CD4-positive, alpha-beta T cell treated with Interleukin-17A for 1 hour (primary cell): ENCODE results near the gene LCN1.

ENCODE experiments used
- DNase-seq: peaks from one replicate; pipeline ENCODE4 v3.0.0-alpha.2; 2020

The LCN1 gene

GRCh38 chr9:135489188-135489906 lies 31.9 kb upstream of the LCN1 start:
- no peak for DNase-seq

DNA sequence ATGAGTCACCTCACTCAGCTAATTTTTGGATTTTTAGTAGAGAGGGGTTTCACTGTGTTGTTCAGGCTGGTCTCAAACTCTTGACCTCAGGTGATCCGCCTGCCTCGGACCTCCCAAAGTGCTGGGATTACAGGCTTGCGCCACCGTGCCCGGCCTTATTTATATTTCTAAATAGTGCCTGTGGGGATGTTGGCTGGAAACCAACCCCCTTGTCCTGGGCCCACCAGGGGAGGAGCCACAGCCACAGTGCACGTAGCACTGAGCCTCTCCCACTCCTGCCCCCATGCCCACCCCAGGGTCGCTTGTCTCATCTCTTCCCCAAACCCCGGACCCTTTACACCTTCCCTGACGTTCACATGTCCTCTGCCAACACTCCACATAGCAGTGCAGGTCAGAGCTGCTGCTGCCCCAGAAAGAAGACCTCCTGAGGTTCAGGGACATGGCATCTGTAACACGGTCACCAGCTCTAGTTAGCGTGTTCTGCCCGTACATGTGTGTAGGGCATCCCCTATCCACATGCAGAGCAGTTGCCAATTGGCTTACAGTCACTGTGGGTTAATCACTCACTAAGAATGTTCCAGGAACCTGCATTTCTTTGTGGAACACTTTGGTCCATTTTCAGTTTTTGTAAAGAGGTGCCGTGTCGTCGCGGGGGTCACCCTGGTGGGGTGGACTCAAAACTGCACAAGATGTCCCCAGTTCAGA lies 30.9 kb upstream of the LCN1 start:
- DNase-seq, result no peak

DNA sequence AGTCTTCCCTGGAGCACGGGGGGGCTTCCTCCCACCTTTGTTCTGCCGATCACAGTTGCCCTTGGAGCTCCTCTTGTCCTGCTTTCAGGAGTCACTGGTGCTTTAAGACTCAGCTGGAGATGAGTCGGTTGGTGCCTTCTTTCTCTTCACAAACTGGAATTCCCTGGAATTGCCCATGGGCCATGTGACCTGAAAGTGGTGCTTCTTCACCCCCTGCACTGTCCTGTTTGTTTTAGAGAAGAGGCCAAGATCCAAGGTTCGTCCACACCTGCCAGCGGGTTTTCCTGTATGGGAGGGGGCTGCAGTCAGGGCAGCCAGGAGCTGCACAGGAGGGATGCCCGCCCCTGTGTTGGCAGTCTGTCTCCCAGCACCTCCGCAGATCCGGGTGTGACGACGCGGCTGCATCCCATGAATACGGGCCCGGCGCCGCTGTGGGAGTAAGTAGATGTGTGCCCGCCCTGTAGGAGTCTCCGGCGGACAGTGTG lies 30.2 kb upstream of the LCN1 start:
- DNase-seq, result no peak

DNA sequence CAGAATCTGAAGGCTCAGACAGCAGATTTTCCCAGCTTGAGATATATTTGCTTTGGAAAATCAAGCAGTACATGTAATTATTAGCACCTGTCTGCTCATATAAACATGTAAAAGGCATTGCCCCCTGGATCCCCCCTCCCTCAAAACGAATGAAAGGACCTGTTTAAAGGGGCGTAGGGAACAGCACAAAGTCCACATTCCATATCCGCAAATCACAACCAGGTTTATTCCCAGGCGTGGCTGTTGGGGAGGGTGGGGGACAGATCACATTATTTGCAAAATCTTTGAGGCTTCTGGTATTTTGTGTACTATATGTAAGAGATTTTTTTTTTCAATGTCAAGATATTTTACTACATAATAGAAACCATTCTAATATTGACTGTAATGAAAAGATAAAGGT lies 29.5 kb upstream of the LCN1 start:
- DNase-seq, result no peak

- no peak for DNase-seq
Measured at GRCh38 chr9:135492886-135493669, 28.2 kb upstream of the LCN1 start.

DNA sequence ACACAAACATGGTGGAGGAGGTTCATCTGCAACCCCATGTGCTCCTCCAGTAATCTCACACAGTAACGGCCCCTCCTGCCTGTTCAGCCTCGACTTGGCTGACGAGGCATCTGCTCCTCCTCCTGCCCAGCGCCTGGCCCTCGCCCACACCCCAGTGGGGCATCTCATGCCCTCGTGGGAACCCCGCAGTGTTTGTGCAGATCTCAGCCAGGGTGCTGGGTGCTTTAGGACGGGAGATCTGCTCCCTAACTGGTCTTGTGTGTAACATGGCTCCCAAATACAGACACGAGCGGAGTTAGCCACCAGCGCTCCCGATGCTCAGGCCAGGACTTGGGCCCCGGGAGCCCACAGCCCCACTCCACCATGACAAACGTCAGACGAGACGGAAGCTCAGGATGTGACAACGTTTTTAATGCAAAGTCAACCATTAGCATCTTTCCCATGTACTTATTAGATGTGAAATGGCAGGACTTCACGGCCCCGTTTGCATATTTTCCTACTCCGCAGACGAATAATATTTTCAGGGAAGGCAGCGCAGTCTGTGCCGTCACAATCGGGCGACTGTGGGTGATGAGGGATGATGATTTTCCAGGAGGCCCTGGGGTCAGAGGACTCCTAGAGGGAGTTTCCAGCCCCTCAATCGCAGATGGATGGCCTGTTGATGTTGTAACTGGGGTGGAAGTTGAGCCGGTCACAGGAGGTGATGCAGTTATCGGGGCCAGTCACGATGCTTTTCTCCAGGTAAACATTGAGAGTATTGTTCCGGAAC lies 26.3 kb upstream of the LCN1 start:
- DNase-seq, result no peak

GRCh38 chr9:135498381-135499126 lies 22.7 kb upstream of the LCN1 start:
- DNase-seq, result no peak

- DNase-seq, result peak; percentile 90
Measured at GRCh38 chr9:135499326-135500070, 21.7 kb upstream of the LCN1 start.

DNA sequence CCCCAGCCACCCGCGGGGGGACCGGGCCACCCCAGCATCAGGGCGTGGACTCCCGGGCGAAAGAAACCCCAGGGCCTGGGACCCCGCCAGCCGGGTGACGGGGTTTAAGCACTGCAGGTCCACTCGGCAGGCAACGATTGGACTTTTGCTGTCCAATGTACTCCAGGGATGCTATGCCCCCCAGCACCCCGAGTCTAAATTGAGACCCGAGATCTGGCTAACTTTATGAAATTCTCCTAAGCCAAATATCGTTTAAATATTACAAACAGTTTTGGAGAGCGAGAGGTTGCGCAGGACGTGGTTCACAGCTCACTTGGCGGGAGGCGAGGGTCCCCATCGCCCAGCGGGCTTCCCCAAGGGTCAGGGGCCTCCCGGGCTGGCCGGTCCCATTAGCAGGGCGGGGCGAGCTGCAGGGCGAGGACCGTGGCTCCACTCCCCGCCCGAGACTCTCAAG lies 21.1 kb upstream of the LCN1 start:
- no peak for DNase-seq

DNA sequence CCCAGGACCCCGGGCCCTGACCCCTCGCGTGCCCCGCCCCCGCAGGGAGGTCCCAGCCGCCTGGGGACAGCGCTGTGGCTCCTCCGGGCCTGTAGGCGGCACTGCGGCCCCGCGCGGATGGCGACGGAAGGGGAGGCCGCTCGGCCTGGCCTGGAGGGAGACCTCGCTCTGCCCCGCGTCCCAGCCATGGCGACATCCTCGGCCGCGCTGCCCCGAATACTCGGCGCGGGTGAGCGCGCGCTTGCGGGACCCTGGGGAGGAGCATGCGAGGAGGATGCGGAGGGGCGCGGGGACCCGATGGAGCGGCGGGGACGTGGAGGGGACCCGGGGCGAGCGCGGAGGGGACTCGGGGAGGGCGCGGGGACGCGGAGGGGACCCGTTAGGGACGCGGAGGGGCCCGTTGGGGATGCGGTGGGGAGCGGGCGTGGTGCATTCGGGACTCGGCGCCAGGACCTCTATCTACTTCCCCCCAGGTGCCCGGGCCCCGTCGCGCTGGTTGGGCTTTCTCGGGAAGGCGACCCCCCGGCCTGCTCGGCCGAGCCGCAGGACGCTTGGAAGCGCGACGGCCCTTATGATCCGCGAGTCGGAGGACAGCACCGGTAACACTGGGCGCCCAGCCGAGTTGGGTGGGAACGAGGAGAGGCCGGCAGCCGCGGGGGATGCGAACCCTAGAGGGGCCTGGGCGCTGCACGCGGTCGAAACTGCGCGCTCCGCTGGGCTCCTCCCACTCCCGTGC lies 20.5 kb upstream of the LCN1 start, which contains the start of gene MRPS2:
Gene MRPS2 (plus strand): TSS at position 158 of the 736 bp plus-strand sequence. CDS start 29 bp downstream, at position 187.
- peak; percentile 88 for DNase-seq

DNA sequence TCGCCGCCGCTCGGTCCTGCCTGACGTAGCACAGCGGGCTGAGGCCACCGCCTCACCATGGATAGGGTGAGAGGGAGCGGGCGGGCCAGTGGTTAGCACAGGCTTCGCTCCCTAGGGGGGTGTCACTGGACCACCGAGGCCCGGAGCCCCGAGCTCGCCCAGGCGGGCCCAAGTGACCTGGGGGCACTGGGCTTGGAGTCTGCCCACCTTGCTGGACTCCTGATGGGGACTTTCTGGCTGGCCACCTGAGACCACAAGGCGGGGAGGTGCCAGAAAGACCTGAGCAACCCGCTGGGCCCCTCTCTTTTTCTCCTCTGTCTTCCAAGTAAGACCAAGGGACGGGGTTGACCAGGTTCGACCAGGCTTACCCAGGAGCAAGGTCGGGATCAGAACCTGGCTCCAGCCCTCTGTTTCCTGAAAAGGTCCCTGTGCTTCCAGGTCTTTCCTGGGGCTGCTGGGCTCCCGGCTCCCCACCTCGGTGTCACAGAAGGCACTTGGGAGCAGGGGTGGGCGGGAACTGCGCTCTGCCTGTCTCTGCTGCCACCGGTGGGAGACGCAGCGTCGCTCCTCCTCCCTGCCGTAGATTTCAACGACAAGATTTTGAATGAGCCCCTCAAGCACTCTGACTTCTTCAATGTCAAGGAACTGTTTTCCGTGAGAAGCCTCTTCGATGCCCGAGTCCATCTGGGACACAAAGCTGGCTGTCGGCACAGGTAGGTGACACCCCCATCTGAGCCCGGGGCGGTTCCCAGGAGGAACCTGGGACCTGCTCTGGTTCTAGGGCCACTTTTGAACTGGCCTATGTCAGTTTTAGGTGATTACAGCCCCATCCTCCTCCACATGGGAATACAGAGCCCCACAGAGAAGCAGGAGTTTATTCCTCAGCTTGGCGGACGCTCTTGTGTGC lies 19.7 kb upstream of the LCN1 start:
- no peak for DNase-seq

DNA sequence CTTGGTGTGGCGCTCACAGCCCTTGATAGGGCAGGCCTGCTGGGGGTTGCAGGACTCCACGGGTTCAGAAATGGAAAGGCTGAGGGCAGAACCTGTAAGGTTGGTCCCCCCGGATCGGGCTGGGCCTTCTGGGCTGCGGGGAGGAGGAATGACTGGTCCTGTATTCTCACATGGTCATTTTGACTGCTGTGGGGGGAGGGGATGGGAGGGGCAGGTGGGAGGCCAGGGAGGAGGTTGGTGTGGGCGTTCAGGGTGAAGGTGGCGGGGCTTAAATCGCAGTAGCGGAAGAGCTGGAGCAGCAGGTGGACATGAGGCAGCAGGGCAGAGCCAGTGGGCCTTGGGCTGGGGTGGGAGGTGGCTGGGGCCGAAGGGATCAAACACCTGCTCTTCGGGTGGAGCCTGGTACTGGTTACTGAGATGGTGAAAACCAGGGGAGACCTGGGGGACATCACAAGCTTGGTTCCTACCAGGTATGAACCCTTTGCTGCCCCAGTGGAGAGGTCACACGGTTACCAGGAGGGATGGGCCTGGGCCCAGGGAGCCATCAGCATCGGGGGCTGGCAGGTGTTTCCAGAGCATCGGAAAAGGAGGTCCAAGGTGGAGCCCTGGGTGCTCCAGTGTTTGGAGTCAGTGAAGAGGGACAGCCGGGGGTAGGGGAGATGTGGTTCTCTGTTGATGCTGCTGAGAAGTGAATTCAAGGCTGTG lies 18.9 kb upstream of the LCN1 start:
- no peak for DNase-seq

DNA sequence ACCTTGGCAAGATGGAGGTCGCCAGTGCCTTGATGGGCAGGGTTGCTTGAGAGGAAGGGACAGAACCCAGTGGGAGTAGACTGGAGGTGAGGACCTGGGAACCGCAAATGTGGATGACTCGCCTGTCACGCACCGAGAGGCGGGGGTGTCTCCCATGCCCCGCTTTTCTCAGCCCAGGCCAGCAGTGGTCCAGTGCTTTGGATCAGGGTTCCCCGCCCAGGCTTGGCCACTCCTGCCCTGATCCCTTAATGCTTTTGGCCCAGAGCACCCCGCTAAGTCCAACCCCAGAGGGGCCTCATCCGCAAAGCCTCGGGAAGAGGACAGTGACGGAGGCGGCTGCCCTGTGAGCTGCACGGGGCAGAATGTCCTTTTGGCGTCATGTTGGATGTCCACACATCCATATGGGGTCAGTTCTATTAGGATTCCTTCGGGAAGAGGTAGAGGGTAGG lies 18.3 kb upstream of the LCN1 start:
- DNase-seq, result no peak

DNA sequence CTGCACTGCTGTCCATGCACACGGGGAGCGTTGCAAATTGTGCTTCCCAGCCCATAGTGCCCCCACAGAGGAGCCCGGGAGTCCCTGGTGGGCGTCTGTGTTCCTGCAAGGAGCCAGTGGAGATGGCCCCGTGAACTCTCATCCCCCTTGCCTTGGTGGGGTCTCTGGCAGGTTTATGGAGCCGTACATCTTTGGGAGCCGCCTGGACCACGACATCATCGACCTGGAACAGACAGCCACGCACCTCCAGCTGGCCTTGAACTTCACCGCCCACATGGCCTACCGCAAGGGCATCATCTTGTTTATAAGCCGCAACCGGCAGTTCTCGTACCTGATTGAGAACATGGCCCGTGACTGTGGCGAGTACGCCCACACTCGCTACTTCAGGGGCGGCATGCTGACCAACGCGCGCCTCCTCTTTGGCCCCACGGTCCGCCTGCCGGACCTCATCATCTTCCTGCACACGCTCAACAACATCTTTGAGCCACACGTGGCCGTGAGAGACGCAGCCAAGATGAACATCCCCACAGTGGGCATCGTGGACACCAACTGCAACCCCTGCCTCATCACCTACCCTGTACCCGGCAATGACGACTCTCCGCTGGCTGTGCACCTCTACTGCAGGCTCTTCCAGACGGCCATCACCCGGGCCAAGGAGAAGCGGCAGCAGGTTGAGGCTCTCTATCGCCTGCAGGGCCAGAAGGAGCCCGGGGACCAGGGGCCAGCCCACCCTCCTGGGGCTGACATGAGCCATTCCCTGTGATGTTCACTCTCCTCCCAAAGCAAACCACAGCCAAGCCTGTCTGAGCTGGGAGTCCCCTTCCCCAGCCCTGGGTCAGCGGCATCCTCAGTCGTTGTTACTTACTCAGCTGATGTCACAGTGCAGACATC lies 17.6 kb upstream of the LCN1 start:
- DNase-seq, result no peak

DNA sequence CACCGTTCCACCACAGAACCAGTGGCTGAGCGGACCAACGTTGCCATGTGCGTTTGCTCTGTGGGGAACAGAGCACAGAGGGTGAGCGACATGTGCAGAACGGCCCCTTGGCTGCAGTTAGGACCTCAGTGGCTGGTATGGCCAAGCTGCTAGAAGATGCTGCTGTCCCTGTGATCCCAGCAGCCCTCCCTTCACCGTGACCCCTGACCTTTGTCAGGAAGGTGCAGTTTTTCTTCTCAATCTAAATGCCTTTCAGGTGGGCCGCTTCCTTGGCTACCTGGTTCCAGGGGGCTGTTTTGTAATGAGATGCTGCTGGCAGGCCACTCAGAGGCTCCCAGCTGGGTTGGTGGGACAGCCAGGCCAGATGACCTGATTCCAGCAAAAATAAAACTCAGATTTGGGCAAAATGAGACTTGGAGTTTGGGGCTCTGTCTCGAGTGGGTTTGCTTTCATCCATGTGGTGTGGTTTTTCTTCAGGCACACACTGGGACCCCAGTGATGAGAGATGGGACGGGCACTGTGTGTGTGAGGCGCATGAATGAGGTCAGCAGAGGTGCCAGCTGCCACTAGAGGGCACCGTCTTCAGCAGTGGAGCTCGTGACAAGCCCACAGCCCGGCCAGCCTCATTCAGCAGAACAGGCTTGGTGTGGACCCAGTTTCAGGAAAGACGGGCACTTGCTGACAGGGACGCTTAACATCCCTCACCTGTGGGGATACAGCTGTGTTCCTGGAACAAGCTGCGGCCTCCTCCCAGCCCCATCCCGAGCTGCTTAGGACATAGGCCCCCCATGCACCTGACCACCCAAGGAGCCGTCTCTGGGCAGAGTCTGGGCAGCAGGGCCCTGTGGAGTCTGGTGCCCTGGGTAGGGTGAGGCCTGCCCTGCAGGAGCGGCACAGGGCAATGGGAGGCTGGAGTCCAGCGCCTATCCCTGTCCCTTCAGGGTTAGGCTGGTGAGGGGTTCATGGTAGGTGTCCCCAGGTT lies 16.7 kb upstream of the LCN1 start:
- DNase-seq, result peak; percentile 60
